Caco-2 (cell line): ENCODE results near the gene KRTAP4-16. TPM values are rescaled to one million over a fixed set of nuclear protein-coding genes. Genes with fewer than 3 reads are reported as not detected.
A peak's percentile ranks its signal among the peaks of the same experiment; 100 is the strongest.
"Not testable (repeated sequence)": the region's sequence is repeated elsewhere in the genome, so short reads cannot be mapped to it uniquely, and the experiment has no call there.

Experiments
- BruUV-seq: library from RNA; stranded (reverse); fragments of 400-500 nt; replicated peaks from 2 replicates; lab custom pipeline; 2021; lab: Mats Ljungman, UMichigan
- CTCF ChIA-PET: fragments of 300-600 bp; sonication (Branson Sonifier 250); formaldehyde crosslinking; loops from one replicate; lab custom pipeline; 2022; ENCODE audit warnings: antibody characterized with exemption; lab: Charles Lee
- POLR2A ChIA-PET: fragments of 300-600 bp; sonication (Branson Sonifier 250); formaldehyde crosslinking; loops from one replicate; lab custom pipeline; 2022; ENCODE audit warnings: antibody characterized with exemption; lab: Charles Lee
- DNase-seq, 2 experiments: peaks; one replicate each; pipeline versions ENCODE4 v3.0.0 to v3.0.0-alpha.2; 2020 to 2022
- H3K27me3 ChIP-seq: replicated peaks from 2 replicates; pipeline ENCODE4 v1.6.0; 2011; ENCODE audit warnings: low read length; ENCODE audit not compliant: control insufficient read depth, insufficient read depth
- H3K36me3 ChIP-seq: 2 replicates; pipeline ENCODE4 v1.5.1; 2011; ENCODE audit warnings: low read length; ENCODE audit not compliant: control insufficient read depth, insufficient read depth
- H3K4me1 ChIP-seq: fragments of 250-450 bp; sonication (Bioruptor Pico); 2 replicates; pipeline ENCODE4 v1.5.1; 2020; ENCODE audit warnings: mild to moderate bottlenecking
- H3K4me3 ChIP-seq: 2 replicates; pipeline ENCODE4 v1.5.1; 2011; ENCODE audit warnings: low read depth, mild to moderate bottlenecking, control low read depth, low read length
- H3K9me3 ChIP-seq: fragments of 250-450 bp; sonication (Bioruptor Pico); 2 replicates; pipeline ENCODE4 v1.5.1; 2020; ENCODE audit warnings: mild to moderate bottlenecking, moderate library complexity
- H3K27ac Mint-ChIP-seq: one replicate; pipeline ENCODE4 v1.8.0; 2022; ENCODE audit warnings: mixed read lengths; ENCODE audit not compliant: unreplicated experiment
- H3K27me3 Mint-ChIP-seq: one replicate; pipeline ENCODE4 v1.8.0; 2022; ENCODE audit warnings: mixed read lengths; ENCODE audit not compliant: insufficient read depth, unreplicated experiment
- H3K36me3 Mint-ChIP-seq: one replicate; pipeline ENCODE4 v1.8.0; 2022; ENCODE audit warnings: mild to moderate bottlenecking, mixed read lengths; ENCODE audit not compliant: insufficient read depth, unreplicated experiment
- H3K4me1 Mint-ChIP-seq: one replicate; pipeline ENCODE4 v1.8.0; 2022; ENCODE audit warnings: low read depth, mixed read lengths; ENCODE audit not compliant: unreplicated experiment
- H3K4me3 Mint-ChIP-seq: one replicate; pipeline ENCODE4 v1.8.0; 2022; ENCODE audit warnings: mild to moderate bottlenecking, moderate library complexity, mixed read lengths; ENCODE audit not compliant: unreplicated experiment
- H3K9me3 Mint-ChIP-seq: one replicate; pipeline ENCODE4 v1.8.0; 2022; ENCODE audit warnings: mixed read lengths; ENCODE audit not compliant: unreplicated experiment
- intact Hi-C: fragments of 100-400 bp; cut with micrococcal nuclease; formaldehyde crosslinking; loops from one replicate; pipeline ENCODE4 v1.10.0; 2022; ENCODE audit not compliant: unreplicated experiment
- total RNA-seq: library from RNA; stranded (reverse); gene quantifications from 2 replicates; pipeline ENCODE4 v1.2.3, GENCODE V29; 2022
- TF ChIP-seq, protein P1 (sequence below), 2 experiments: fragments of 200-600 bp in 1 of 2; IDR thresholded peaks; 1 replicate in 1 of 2; 2 replicates in 1 of 2; pipeline versions ENCODE4 v1.5.1 to v1.8.0; 2011 to 2022; ENCODE audit warnings: antibody characterized with exemption in 1 of 2, control low read depth in 1 of 2, inconsistent platforms in 1 of 2, low read depth in 1 of 2, low read length in 1 of 2, mild to moderate bottlenecking in 1 of 2, moderate library complexity in 1 of 2; ENCODE audit not compliant: insufficient read depth in 1 of 2, severe bottlenecking in 1 of 2, unreplicated experiment in 1 of 2

KRTAP4-16 gene
- total RNA-seq, 1 experiment from 2014 or later = not detected

DNA sequence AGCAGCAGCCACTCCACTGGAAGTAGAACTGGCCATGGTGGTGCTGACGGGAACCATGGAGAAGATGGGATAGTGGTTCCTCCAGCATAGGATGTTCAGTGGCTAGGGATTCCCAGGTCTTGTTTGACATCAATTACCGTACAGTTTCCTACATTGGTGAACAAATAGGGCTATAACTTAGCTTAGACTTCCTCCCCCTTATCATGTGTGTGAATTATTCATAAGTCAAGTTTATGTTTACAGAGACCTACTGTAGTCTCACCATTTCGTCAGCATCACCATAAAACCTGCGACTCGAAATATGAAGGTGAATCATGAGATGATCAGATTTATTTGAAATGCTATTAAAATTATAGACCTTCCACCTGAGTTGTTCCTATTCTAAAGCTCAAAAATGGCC, 43.3 kb downstream of the KRTAP4-16 start:
- intact Hi-C loops = loop anchor here (1.0 kb wide), 3 partner anchors 49 to 149 kb away; partner anchors contain the start of gene KRTAP3-1

GRCh38 chr17:41057547-41057946, 44.5 kb downstream of the KRTAP4-16 start:
- TF ChIP-seq, protein P1, sequence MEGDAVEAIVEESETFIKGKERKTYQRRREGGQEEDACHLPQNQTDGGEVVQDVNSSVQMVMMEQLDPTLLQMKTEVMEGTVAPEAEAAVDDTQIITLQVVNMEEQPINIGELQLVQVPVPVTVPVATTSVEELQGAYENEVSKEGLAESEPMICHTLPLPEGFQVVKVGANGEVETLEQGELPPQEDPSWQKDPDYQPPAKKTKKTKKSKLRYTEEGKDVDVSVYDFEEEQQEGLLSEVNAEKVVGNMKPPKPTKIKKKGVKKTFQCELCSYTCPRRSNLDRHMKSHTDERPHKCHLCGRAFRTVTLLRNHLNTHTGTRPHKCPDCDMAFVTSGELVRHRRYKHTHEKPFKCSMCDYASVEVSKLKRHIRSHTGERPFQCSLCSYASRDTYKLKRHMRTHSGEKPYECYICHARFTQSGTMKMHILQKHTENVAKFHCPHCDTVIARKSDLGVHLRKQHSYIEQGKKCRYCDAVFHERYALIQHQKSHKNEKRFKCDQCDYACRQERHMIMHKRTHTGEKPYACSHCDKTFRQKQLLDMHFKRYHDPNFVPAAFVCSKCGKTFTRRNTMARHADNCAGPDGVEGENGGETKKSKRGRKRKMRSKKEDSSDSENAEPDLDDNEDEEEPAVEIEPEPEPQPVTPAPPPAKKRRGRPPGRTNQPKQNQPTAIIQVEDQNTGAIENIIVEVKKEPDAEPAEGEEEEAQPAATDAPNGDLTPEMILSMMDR (IDR thresholded peaks at IDR 0.05; ENCODE audit: insufficient read depth in 1 of 2, low read depth in 1 of 2, low read length in 1 of 2, severe bottlenecking in 1 of 2, unreplicated experiment in 1 of 2) = no peak
- Histone ChIP-seq H3K36me3 (no peaks in the 10 kb centered on the region), H3K4me3 (no peak overlapping the region), H3K27me3 (no peaks in the 10 kb centered on the region), H3K4me1 (peaks cover 53% of the 10 kb centered on the region), H3K9me3 (peaks cover 13% of the 10 kb centered on the region)
- H3K4me1 Mint-ChIP-seq = peaks cover 46% of the 10 kb centered on the region
- peaks cover 10% of the 10 kb centered on the region for H3K9me3 Mint-ChIP-seq
- no peaks in the 10 kb centered on the region for H3K27me3 Mint-ChIP-seq
- no peak for DNase-seq
- intact Hi-C loops = no loop called here
- peak overlapping the region; percentile 76 for H3K27ac Mint-ChIP-seq
- ChIA-PET CTCF (no interaction called here), POLR2A (no interaction called here)
- H3K36me3 Mint-ChIP-seq = peaks cover 13% of the 10 kb centered on the region
- H3K4me3 Mint-ChIP-seq = no peak overlapping the region
- no TSS peak for BruUV-seq

More for the DNA sequence above, 43.3 kb downstream of the KRTAP4-16 start:
- H3K27me3 Mint-ChIP-seq = no peaks in the 10 kb centered on the region
- peak overlapping the region; percentile 68 for H3K4me3 Mint-ChIP-seq
- H3K27ac Mint-ChIP-seq = peak overlapping the region; percentile 76
- Histone ChIP-seq H3K36me3 (no peaks in the 10 kb centered on the region), H3K4me3 (no peak overlapping the region), H3K27me3 (no peaks in the 10 kb centered on the region), H3K4me1 (peaks cover 53% of the 10 kb centered on the region), H3K9me3 (peaks cover 5% of the 10 kb centered on the region; the same call in 1 of the 2 replicates)
- no TSS peak for BruUV-seq
- TF ChIP-seq, protein P1 (IDR thresholded peaks at IDR 0.05; ENCODE audit: insufficient read depth in 1 of 2, low read depth in 1 of 2, low read length in 1 of 2, severe bottlenecking in 1 of 2, unreplicated experiment in 1 of 2) = no peak
- H3K9me3 Mint-ChIP-seq = peaks cover 9% of the 10 kb centered on the region
- DNase-seq = no peak
- peaks cover 46% of the 10 kb centered on the region for H3K4me1 Mint-ChIP-seq
- H3K36me3 Mint-ChIP-seq = peaks cover 13% of the 10 kb centered on the region
- CTCF ChIA-PET = interaction anchor here (0.6 to 1.4 kb wide), 7 partner anchors 9 to 490 kb away, joined by 3 to 8 read pairs (median 3); no protein-coding TSS in a partner anchor
- POLR2A ChIA-PET = interaction anchor here (0.6 to 1.9 kb wide), 7 partner anchors 10 to 202 kb away, joined by 4 to 10 read pairs (median 5); partner anchors contain the start of genes KRTAP3-1 and KRTAP4-1

DNA sequence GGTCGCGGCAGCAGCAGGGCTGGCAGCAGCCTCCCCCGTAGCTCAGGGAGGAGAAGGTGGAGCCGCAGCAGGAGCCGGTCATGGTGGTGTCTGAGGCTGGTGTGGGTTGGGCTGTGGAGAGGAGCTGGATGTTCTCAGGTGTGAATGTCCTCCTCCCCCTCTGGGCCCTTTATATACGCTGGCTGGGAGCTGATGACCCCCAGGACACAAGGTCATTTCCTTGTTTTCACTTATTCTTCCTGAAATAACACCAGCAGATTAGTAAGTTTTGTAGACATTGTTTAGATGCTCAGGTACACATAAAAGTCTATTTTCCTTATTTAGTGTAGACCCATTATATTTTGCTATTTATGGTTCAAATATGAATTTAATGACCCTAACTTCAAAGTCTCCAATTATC, 46.9 kb downstream of the KRTAP4-16 start, which contains the start of gene KRTAP2-2:
Gene KRTAP2-2, minus strand, starts transcription at position 101 of the 400 bp plus-strand sequence. Its CDS starts 19 bp downstream, at position 82.
- H3K9me3 Mint-ChIP-seq, H3K36me3 ChIP-seq, H3K4me3 ChIP-seq, H3K27me3 Mint-ChIP-seq, H3K9me3 ChIP-seq, DNase-seq, H3K27me3 ChIP-seq, POLR2A ChIA-PET, intact Hi-C loops, BruUV-seq, H3K4me3 Mint-ChIP-seq, CTCF ChIA-PET: not testable (repeated sequence)
- Mint-ChIP-seq H3K4me1 (peaks cover 33% of the 10 kb centered on the region), H3K27ac (peak within 1 kb of the TSS; percentile 53), H3K36me3 (peaks cover 18% of the 10 kb centered on the region)
- peaks cover 29% of the 10 kb centered on the region for H3K4me1 ChIP-seq

DNA sequence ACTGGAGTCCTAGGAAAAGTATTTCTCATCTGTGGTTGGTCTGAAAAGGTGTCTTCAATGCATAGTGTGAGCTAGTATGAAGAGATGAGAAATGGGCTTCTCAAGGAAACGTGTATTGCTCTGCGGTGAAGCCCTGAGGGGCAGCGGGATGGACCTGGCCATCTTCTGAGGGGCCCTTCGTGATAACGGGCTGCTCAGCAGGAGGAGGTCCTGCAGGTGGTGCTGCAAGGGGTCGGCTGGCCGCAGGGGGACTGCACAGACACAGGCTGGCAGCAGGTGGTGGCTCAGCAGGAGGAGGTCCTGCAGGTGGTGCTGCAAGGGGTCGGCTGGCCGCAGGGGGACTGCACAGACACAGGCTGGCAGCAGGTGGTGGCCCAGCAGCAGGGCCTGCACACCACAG, 47.5 kb downstream of the KRTAP4-16 start:
- peaks cover 28% of the 10 kb centered on the region for H3K4me1 ChIP-seq
- BruUV-seq, DNase-seq, H3K4me3 ChIP-seq, H3K27me3 ChIP-seq, H3K9me3 ChIP-seq, H3K36me3 ChIP-seq, H3K9me3 Mint-ChIP-seq, POLR2A ChIA-PET, H3K27me3 Mint-ChIP-seq, H3K4me3 Mint-ChIP-seq, intact Hi-C loops, CTCF ChIA-PET: not testable (repeated sequence)
- Mint-ChIP-seq H3K4me1 (peaks cover 32% of the 10 kb centered on the region), H3K27ac (peak overlapping the region; percentile 53), H3K36me3 (peaks cover 16% of the 10 kb centered on the region)
